Skeletal muscle tissue (tissue), 4 donors: Measurements from ENCODE around the gene OLFML2A. TPM values are rescaled to one million over a fixed set of nuclear protein-coding genes. Genes with fewer than 3 reads are reported as not detected.

Experiments
- H3K27ac ChIP-seq: one replicate; pipeline ENCODE4 v1.7.0; 2013; ENCODE audit warnings: mild to moderate bottlenecking, low read depth, low read length, inconsistent platforms
- H3K27me3 ChIP-seq, 3 donors: one replicate each; pipeline ENCODE4 v1.7.0; 2013; ENCODE audit warnings: low read length in 3 of 3; ENCODE audit not compliant: control insufficient read depth in 3 of 3, insufficient read depth in 3 of 3
- H3K36me3 ChIP-seq, 3 donors: one replicate each; pipeline ENCODE4 v1.7.0; 2013; ENCODE audit warnings: low read length in 3 of 3; ENCODE audit not compliant: control insufficient read depth in 3 of 3, insufficient read depth in 3 of 3
- H3K4me1 ChIP-seq, 3 donors: one replicate each; pipeline ENCODE4 v1.7.0; 2013; ENCODE audit warnings: low read length in 3 of 3, mild to moderate bottlenecking in 3 of 3; ENCODE audit not compliant: control insufficient read depth in 3 of 3, insufficient read depth in 3 of 3
- H3K4me3 ChIP-seq, 3 donors: one replicate each; pipeline ENCODE4 v1.7.0; 2013; ENCODE audit warnings: low read length in 3 of 3
- H3K9ac ChIP-seq, 3 donors: one replicate each; pipeline ENCODE4 v1.7.0; 2013; ENCODE audit warnings: low read length in 3 of 3, mild to moderate bottlenecking in 3 of 3, moderate library complexity in 2 of 3, low read depth in 1 of 3
- H3K9me3 ChIP-seq, 3 donors: one replicate each; pipeline ENCODE4 v1.7.0; 2013; ENCODE audit warnings: low read length in 3 of 3; ENCODE audit not compliant: control insufficient read depth in 3 of 3
- total RNA-seq: library from RNA; depleted of rRNA; stranded (reverse); fragments of >200 nt; gene quantifications from one replicate; pipeline ENCODE4 v1.2.3, GENCODE V29; 2014
- donor health status: Osteomylitis.

Gene OLFML2A
- total RNA-seq, 1 donor from 2014 or later, result 65.8 TPM

DNA sequence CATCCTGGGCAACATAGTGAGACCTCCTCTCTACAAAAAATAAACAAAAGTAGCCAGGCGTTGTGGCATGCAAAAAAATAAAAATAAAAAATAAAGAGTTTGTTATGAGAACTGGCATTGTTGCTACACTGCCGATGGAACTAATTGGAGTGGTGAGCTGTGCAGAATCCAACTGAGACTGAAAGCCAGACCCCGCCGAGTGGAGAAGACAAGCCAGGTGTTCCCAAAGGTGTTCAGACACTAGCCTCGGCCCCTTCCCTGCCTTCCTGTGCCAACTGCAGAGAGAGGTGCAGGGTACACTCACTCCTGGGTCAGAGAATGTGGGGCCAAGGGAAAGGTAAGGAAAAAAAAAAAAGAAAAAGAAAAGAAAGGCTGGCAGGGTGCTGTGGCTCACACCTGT is 38.7 kb downstream of the OLFML2A start:
- H3K9ac ChIP-seq, result no peak overlapping the region
- H3K27ac ChIP-seq, result no peak overlapping the region
- H3K27me3 ChIP-seq, result no peaks in the 10 kb centered on the region
- H3K36me3 ChIP-seq, result no peaks in the 10 kb centered on the region
- peaks cover 8 to 13% (median 10%) of the 10 kb centered on the region in 3 donors for H3K4me1 ChIP-seq
- no peak overlapping the region for H3K4me3 ChIP-seq
- no peaks in the 10 kb centered on the region for H3K9me3 ChIP-seq

DNA sequence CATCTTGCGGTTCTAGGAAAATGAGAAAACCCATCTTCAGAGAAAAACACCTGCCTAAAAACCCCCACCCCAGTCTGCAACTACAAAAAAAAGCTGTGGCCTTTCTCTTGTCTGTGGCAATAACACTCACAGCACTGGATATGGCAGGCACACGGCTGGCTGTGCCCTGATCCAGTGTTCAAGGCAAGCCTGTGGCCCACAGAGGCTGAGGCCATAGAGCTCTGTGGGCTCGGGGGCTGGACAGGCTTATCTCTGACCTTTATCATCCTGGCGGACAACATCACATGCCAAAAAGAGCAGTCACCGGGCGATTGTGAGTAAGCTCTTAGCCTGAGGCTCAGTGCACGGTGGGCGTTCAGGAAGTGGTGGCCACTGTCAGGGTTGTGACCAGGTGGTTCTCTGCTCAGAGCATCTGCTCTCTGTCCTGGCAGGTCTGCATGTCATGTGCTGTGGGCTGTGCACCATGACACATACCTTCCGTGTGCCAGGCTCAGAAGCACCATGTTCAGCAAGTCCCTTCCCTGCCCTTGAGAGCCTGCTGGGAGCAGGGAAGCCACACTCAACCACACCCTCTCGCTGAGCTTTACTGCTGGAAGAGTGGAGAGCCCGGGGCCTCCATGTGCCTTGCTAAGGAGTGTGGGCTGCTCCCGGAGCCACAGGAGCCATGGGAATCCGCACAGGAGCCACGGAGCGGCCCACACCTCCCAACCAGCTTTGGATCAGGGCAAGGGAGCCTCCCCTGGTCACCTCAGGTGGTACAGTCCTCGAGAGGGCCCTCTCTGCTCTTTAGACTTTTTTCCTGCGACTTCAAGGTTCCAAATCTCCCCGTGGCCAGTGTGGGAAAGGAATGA is 41.7 kb downstream of the OLFML2A start:
- Histone ChIP-seq H3K36me3 (no peaks in the 10 kb centered on the region), H3K27ac (no peak overlapping the region), H3K9ac (peak overlapping the region in 1 of 3 donors; percentile 16), H3K4me3 (no peak overlapping the region), H3K4me1 (peaks cover 3 to 15% (median 12%) of the 10 kb centered on the region in 3 donors), H3K9me3 (no peaks in the 10 kb centered on the region), H3K27me3 (no peaks in the 10 kb centered on the region)

DNA sequence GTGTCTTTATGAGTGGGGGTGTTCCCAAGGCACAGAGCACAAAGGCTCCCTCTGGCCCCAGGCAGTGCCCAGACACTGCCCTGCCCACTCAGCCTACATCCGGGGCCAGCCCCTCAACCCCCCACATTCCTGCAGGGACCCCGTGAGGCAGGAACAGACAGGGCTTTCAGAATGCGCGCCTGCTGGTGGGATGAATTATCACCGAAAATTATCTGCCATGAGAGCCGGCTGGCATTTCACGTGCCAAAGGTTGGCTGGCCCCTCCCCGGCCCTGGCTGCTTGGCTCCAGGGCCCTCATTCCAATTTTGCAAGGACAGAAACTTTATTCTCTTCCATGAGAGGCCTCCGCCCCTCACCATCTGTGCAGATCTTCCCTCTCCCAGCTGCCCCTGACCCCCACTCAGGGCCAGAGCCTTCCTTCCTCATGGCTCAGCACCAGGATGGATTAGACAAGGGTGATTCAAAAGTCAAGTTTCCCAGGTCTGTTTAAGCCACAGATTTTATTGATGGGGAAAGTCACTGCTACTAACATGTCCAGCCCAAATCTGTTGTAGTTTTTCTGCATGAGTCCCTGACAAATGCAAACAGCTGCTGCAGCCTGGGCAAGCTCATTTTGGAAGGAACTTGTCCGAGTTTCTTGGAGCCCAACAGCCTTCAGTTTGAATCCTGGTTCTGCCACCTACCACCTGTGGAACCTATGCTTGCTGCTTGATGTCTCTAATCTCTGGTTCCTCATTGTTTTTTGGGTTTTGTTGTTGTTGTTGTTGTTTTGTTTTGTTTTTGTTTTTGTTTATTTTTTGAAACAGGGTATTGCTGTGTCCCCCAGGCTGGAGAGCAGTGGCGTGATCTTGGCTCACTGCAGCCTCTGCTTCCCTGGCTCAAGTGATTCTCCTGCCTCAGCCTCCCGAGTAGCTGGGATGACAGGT is 44.0 kb downstream of the OLFML2A start:
- H3K4me3 ChIP-seq, result no peak overlapping the region
- peaks cover 0 to 3% (median 0%) of the 10 kb centered on the region in 3 donors for H3K9me3 ChIP-seq
- H3K27me3 ChIP-seq, result no peaks in the 10 kb centered on the region
- H3K4me1 ChIP-seq, result peaks cover 3 to 15% (median 12%) of the 10 kb centered on the region in 3 donors
- no peak overlapping the region for H3K27ac ChIP-seq
- peak overlapping the region in 1 of 3 donors; percentile 1 for H3K9ac ChIP-seq
- no peaks in the 10 kb centered on the region for H3K36me3 ChIP-seq

DNA sequence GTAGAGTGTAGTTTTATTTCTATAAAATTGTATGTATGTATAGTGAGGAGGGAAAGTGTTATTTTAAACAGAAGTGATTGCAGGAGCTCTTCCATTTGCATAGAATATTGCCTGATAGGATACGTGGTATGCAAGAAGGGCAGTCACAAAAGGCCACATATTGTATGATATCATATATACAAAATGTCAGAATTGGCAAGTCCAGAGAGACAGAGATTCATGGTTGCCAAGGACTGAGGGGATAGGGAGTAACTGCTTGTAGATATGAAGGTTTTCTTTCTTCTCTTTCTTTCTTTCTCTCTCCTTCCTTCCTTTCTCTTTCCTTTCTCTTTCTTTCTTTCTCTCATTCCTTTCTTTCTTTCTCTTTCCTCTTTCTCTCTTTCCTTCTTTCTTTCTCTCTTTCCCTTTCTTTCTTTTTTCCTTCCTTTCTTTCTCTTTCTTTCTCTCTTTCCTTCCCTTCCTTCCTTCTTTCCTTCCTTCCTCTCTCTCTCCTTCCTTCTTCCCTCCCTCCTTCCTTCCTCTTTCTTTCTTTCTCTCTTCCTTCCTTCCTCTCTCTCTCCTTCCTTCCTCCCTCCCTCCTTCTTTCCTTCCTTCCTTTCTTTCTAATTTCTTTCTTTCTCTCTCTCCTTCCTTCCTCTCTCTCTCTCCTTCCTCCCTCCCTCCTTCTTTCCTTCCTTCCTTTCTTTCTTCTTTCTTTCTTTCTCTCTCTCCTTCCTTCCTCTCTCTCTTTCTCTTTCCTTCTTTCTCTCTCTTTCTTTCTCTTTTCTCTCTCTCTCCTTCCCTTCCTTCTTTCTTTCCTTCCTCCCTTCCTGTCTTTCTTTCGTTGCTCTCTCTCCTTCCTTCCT is 51.8 kb downstream of the OLFML2A start:
- Histone ChIP-seq H3K27me3 (no peaks in the 10 kb centered on the region), H3K36me3 (no peaks in the 10 kb centered on the region), H3K27ac (no peak overlapping the region), H3K4me1 (peaks cover 13 to 19% (median 15%) of the 10 kb centered on the region in 3 donors), H3K9me3 (peaks cover 0 to 3% (median 0%) of the 10 kb centered on the region in 3 donors), H3K4me3 (no peak overlapping the region), H3K9ac (no peak overlapping the region)

DNA sequence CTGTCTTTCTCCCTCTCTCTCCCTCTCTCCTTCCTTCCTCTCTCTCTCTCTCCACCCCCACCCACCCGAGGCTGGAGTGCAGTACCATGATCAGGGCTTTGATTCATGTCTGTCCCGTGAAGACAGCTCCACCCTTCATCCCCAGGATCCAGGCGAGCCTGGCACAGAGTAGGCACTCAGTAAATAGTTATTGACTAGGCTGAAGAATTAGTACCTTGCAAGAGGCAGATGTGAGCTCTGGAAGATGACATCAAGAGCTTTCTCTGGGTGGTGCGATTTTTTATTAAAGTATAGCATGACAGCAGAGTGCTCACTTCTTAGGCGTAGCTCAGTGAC is 52.4 kb downstream of the OLFML2A start:
- Histone ChIP-seq H3K36me3 (no peaks in the 10 kb centered on the region), H3K4me1 (peaks cover 13 to 20% (median 15%) of the 10 kb centered on the region in 3 donors), H3K4me3 (no peak overlapping the region), H3K27ac (no peak overlapping the region), H3K27me3 (no peaks in the 10 kb centered on the region), H3K9me3 (peaks cover 0 to 3% (median 0%) of the 10 kb centered on the region in 3 donors), H3K9ac (no peak overlapping the region)

DNA sequence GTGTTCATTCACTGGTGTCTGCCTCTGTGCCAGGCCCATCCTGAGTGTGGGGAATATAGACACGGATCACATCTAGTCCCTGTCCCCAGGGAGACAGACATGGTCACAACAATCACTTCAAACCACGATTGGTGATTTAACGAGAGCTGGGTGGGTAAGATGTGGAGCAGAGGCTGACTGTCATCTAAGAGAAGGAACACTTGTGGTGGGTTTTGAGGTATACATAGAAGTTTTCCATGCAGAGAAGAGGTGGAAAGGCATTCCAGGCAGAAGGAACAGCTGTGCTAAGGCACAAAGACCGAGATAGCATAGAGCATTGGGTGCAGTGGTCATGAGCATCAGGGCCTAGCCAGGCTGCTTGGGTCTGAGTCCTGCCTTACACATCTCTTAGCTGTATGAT is 53.7 kb downstream of the OLFML2A start:
- H3K27ac ChIP-seq, result no peak overlapping the region
- H3K4me1 ChIP-seq, result peaks cover 23 to 33% (median 27%) of the 10 kb centered on the region in 3 donors
- no peaks in the 10 kb centered on the region for H3K9me3 ChIP-seq

DNA sequence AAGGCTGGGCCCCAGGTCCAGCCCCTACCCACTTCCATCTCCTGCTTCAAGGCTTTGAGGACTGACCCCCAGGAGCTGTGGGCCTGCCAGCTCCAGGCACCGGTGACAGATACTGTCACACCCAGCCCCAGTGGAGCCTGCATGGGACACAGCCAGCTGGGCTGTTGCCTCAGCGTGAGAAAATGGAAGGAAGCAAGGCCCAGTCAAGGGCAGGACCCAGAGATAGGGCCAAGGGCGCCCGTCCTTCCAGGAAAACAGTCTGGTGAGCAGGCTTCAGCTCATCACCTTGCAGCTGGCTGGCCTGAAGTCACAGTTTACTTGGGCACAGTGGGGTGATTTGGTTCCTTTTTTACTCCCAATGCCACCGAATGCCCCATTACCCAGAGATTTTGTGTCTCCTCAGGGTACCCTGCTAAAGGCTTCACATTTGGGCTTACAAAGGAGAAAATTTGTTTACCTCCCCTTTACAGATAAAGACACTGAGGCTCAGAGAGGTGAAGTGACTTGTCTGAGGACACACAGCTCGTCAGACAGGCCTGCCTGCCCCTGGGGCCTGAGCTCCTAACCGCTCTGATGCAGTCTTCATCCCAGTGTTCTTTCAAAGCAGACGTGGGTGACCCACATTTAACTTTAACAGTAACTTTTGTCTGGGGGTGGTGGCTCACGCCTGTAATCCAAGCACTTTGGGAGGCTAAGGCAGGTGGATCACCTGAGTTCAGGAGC is 54.9 kb downstream of the OLFML2A start:
- H3K4me1 ChIP-seq, result peaks cover 23 to 37% (median 36%) of the 10 kb centered on the region in 3 donors

More for the DNA sequence above, 53.7 kb downstream of the OLFML2A start:
- no peak overlapping the region for H3K4me3 ChIP-seq
- H3K27me3 ChIP-seq, result no peaks in the 10 kb centered on the region
- H3K9ac ChIP-seq, result no peak overlapping the region
- H3K36me3 ChIP-seq, result no peaks in the 10 kb centered on the region

DNA sequence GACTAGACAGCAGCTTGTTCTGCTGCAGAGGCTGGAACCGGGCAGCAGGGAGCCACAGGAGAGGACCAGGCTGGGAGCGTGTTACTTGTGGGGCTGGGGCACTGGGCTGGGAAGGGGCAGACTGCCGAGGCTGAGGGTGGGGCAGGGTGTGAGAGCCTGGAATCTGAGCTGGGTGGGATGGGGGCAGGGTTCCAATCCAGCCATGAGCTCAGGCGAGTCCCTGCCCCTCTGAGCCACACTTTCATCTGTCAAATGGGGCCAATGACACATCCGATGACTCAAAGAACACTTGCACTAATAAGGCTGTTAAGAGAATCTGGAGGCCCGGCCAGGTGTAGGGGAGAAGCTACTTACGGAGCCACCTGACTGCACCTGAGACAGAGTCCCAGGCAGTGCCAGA is 57.7 kb downstream of the OLFML2A start:
- Histone ChIP-seq H3K27ac (peak overlapping the region; percentile 61), H3K27me3 (no peaks in the 10 kb centered on the region), H3K9me3 (no peaks in the 10 kb centered on the region), H3K4me3 (peak overlapping the region in 1 of 3 donors; percentile 65), H3K36me3 (no peaks in the 10 kb centered on the region), H3K9ac (peak overlapping the region; percentile 47 to 86 (median 51)), H3K4me1 (peaks cover 25 to 40% (median 38%) of the 10 kb centered on the region in 3 donors)

More for the DNA sequence above, 54.9 kb downstream of the OLFML2A start:
- peak overlapping the region in 1 of 3 donors; percentile 24 for H3K4me3 ChIP-seq
- no peaks in the 10 kb centered on the region for H3K36me3 ChIP-seq
- no peaks in the 10 kb centered on the region for H3K9me3 ChIP-seq
- no peaks in the 10 kb centered on the region for H3K27me3 ChIP-seq
- peak overlapping the region in 2 of 3 donors; percentile 43 to 70 for H3K9ac ChIP-seq
- H3K27ac ChIP-seq, result peak overlapping the region; percentile 73
